Retina (tissue), 1 donor: ENCODE results near the gene RASA1.
"Not testable (repeated sequence)": the region's sequence is repeated elsewhere in the genome, so short reads cannot be mapped to it uniquely, and the experiment has no call there.

Experiments used
- DNase-seq: peaks from one replicate; pipeline ENCODE4 v3.0.0-alpha.2; 2016

RASA1 gene

DNA sequence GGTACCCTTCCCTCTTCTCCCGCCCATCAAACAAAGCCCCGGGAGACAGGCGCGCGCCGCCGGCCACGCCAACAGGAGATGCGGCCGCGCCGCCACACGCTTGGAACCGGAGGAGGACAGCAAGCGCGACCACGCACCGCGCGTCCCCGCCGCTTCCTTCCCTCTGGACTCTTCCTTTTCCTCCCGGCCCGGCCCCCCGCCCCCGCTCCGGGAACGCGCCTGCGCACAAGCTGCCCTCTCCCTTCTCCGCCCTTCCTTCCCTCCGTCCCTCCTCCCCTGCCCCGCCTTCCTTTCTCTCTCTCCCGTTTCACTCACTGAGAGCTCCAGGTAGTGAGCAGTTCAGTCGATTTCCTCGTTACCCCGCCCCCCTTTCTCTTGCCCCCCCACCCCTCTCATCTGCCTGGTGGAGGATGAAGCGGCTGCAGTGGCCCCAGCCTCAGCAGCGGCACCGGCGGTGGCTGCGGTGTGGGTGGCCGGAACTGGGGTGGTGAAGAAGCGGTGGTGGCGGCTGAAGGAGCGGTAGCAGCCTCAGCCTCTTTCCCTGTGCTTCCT, at the start of gene RASA1:
RASA1 (plus strand) TSS at position 310 of the 552 bp plus-strand sequence. CDS start 569 bp downstream, outside the sequence.
- peak; percentile 97 for DNase-seq

GRCh38 chr5:87229780-87230179, 37.9 kb upstream of the RASA1 start:
- no peak for DNase-seq

- DNase-seq: no peak
These were observed 36.5 kb upstream of the RASA1 start for GRCh38 chr5:87231037-87231808.

GRCh38 chr5:87233143-87233542, 34.5 kb upstream of the RASA1 start:
- no peak for DNase-seq

- DNase-seq: no peak
These were observed 26.1 kb upstream of the RASA1 start for GRCh38 chr5:87241555-87241954.

GRCh38 chr5:87242242-87242641, 25.4 kb upstream of the RASA1 start:
- no peak for DNase-seq

DNA sequence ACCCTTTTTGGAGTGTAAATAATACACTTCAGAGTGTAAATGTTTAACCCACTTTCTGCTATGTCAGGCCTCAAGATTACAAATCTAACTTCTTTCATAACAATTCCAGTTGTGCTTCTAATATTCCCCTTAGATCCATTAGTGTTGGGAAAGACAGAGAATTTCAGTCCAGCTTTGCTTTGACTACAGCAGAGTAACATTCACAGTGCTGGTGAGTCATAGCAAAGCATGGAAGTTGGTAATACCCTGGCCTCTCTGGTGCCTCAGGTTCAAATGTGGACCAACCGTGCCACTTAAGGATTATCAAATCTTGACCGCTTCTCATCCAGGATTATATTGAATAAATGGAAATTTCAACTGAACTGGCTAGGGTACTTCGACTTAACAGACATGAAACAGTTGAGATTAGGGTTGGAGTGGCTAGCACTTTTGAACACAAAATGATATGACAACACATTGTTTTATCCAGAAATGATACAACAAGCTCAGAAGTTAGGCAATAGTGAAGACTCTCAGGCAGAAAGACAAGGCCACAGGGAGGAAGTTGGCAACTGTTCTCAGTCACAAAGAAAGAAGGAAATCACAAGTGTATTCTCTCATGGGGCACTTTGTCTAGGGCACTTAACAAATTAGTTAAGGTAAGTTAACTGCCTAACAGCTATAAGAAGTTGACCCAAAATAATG, 24.4 kb upstream of the RASA1 start:
- DNase-seq: no peak

GRCh38 chr5:87245451-87245850, 22.2 kb upstream of the RASA1 start:
- no peak for DNase-seq

DNA sequence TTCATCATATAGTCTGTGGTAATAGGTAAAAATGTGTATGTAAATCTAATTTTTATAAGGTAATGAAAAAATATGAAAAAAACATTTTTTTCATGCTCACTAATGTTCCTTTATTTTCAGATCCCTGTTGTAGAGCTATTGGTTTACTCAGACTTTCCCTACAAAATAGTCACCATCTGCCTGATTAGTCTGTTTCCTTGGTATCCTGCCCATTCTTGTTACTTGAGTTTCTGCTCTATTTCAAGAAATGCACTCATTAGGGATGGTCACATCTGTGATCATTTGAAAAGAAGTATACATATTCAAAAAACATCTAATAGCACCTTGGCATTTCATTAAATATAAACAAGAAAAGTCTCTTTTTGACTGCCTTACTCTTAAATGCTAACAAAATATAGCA, 21.6 kb upstream of the RASA1 start:
- no peak for DNase-seq

DNA sequence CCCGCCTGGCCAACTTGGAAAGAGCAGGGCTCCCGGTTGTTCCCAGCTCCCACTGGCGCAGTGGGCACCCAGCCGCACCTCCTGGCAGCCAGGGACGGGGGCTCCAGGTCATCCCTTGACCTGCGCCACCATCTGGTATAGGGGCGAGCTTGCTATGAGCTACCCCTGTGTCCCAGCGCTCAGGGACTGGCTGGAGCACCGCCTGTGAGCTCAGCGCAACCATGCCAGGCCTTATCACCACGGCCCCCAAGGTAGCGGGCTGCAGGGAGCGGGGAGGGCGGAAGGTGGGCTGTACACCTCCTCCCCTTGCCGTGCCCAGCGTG, 15.4 kb upstream of the RASA1 start:
- no peak for DNase-seq

GRCh38 chr5:87254035-87254434, 13.6 kb upstream of the RASA1 start:
- no peak for DNase-seq

DNA sequence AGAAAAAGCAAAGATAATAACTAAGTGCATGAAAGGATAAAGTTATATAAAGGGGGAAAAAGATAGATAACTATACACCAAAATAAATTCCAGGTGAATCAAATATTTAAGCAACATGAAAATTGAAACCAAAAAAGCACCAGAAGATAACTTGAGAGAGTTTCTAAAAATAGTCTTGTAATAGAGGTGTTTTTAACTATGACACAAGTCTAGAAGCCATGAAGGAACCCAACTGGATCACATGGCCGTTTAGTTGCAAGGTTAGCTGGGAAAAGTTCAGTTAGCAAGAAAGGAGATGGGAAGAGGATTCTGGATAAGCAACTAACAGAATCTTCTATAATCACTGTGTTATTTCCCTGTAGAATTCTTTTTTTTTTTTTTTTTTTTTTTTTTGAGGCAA, 9.2 kb upstream of the RASA1 start:
- DNase-seq: no peak

GRCh38 chr5:87260604-87261192, 7.0 kb upstream of the RASA1 start:
- DNase-seq: no peak

DNA sequence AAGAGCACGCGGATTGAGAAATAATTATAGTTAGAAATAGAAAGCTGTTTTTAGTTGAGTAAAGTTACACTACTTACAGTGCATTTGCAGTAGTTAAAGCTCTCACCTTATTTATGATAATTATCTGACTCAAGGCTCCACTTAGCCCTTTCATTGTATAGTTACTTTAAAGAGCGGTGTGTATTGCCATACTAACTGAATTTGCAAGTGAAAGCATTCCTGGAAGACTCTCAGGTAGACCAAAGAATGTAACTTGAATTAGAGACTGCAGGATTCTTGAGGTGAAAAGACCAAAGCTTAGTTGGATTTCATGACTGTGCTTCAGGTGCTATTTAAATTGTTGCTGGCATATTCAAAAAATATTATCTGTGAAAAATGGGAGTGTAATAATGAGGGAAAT, 4.2 kb upstream of the RASA1 start:
- no peak for DNase-seq

- DNase-seq: no peak
These were observed 639 bp upstream of the RASA1 start for GRCh38 chr5:87266914-87267573.

GRCh38 chr5:87268126-87268969, 665 bp downstream of the RASA1 start:
- DNase-seq: peak; percentile 94

- DNase-seq: peak; percentile 17
These were observed 1.3 kb downstream of the RASA1 start for GRCh38 chr5:87268970-87269377.

DNA sequence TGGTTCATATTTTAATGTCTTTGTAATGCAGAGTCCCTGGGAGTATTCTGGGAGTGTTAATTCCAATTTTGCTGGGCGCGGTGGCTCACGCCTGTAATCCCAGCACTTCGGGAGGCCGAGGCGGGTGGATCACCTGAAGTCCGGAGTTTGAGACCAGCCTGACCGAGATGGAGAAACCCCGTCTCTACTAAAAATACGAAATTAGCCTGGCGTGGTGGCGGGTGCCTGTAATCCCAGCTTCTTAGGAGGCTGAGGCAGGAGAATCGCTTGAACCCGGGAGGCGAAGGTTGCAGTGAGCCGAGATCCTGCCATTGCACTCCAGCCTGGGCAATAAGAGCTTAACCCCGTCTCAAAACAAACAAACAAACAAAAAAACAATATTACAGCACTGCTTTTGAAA, 3.2 kb downstream of the RASA1 start:
- not testable (repeated sequence) for DNase-seq

DNA sequence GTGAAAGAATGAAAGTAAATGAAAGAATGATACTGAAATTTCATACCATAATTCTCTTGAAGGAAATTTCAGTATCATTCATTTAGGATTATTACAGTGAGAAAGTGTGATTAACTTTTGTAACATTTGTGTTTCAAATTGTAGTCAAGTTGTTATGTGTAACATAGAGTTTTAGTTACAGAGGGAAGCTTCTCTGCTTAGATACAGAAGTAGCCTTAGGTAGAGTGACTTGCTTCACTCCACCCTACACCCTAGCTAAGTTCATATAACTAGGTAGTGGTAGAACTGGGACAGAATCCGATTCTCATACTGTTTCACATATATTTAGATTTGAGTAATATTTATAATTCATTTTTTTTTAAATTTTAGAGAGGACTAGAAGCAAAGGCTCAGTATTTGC, 9.0 kb downstream of the RASA1 start:
- no peak for DNase-seq

DNA sequence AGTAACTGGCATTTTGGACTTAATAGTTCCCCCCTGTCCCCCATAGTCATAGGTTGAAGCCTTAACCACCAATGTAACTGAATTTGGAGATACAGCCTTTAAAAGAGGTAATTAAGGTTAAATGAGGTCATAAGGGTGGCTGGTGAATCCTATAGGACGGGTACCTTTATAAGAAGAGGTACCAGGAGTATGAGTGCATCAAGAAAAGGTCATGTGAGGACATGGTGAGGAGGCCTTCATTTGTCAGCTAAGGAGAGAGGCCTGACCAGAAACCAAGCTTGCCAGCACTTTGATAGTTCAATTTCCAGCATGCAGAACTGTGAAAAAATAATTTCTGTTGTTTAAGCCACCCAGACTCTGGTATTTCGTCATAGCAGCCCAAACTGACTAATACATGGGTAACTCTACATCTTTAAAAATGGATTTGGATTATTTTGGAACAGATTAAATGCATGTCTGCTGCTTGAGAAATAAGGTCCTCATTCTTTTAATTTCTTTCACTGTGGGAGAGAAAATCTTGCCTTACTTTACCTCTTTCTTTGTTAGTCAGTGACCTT, 9.7 kb downstream of the RASA1 start:
- DNase-seq: no peak

GRCh38 chr5:87278590-87279100, 11.0 kb downstream of the RASA1 start:
- DNase-seq: no peak

GRCh38 chr5:87282269-87282668, 14.6 kb downstream of the RASA1 start:
- DNase-seq: no peak
